ENCODE results near the gene PPP2R3A.

Gene PPP2R3A

DNA sequence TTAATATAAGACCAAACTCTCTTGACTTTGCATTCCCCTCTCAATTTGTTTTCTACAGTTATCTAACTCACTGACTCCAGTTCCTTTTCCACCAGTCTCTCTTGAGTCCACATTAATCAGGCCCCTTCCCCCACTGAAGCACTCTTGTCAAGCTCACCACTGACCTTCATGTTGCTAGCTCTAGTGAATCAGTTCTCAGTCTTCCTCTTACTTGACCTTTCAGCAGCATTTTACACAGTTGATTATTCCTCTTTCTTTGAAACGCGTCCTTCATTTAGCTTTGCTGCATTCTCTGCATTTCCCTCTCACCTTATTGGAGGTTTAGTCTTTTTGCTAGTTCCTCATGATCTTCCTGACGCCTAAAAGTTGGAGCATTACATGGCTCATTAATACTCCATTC, 8.3 kb downstream of the PPP2R3A start:
- DNase-seq (ENCODE audit: low read depth) = no peak

DNA sequence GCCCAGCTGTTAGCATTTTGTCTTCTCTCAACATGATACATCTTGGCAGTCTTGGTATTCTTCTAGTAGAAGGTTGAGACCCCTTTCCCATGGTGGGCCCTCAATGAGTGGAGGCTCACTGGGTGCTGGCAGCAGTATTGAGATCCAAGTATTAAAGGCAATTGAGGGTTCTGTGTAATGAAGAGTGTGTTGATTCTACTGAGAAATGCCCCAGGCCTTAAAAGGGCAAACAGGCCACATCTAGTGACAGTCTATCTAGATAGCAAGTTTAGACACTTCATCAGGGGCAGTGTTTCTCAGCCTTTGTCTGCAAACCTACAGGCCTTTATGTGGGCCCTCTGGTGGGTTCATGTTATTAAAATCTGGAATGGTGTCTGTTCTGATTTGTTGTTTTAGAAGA, 9.5 kb downstream of the PPP2R3A start:
- no peak for DNase-seq (ENCODE audit: low read depth)

- no peak for DNase-seq (ENCODE audit: low read depth)
Measured at GRCh38 chr3:135975536-135975935, 10.0 kb downstream of the PPP2R3A start.

DNA sequence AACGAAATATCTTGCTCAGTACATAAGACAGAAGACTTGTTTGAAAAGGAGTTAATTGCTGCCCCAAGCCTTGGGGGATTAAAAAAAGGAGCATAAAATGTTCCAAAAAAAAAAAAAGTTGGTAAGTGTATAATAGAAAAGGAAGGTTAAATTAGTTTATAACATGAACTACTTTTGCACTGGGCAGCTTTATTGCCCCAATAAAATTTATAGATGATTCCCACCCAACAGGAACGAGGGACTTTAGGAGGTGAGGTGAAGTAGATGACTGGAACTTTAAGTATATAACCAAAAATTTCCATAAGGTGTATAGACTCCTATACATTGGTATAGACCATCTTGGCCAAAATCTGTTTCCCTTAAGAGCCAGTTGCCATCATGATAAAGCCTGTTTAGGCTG, 14.8 kb downstream of the PPP2R3A start:
- no peak for DNase-seq (ENCODE audit: low read depth)

DNA sequence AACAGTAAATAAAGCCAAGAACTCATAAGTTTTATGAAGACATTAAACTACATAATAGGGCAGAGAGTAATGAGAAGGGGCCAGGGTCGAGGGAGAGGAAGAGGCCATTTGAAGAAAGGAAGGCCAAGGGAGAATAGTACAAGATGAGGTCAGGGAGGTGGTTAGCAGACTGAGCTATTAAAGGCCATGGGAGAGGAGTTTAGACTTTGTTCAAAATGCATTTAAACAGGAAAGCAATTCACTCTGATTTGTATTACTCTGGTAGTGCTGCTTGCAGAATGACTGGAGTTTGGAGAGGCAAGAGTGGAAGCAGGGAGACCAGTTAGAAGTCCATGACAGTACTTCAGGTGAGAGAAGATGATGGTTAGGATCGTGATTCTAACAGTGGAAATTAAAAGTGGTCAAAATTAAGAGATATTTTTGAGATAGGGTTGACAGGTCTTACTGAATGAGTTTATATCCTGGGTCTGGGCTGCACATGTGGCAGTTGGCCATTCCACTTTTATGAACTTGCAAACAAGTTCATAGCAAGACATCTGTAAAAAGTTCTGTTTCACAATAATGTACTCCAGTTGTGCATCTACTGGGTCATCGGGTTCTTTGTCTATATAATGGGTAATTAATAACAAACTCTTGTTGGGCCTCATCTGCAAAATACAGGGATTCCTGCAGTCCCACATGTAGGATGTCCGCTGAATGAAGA, 16.3 kb downstream of the PPP2R3A start:
- DNase-seq (ENCODE audit: low read depth) = no peak

DNA sequence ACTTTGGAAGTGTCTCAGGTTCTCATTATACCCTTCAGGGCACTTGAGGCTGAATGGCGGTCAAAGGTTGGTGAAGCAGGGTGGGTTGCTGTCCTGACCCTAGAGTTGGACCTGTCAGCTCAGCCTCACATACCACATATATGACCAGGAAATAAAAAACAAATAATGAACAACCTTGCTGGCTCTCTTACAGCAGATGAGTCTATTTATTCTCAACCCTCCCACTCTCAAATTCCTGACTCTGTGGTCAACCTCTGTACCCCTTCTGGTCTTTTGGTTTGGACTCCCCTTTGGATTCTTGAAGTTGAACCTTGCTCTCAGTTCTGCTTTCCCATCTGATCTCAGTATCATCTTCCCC, 16.9 kb downstream of the PPP2R3A start:
- peak; percentile 65 for DNase-seq (ENCODE audit: low read depth)

DNA sequence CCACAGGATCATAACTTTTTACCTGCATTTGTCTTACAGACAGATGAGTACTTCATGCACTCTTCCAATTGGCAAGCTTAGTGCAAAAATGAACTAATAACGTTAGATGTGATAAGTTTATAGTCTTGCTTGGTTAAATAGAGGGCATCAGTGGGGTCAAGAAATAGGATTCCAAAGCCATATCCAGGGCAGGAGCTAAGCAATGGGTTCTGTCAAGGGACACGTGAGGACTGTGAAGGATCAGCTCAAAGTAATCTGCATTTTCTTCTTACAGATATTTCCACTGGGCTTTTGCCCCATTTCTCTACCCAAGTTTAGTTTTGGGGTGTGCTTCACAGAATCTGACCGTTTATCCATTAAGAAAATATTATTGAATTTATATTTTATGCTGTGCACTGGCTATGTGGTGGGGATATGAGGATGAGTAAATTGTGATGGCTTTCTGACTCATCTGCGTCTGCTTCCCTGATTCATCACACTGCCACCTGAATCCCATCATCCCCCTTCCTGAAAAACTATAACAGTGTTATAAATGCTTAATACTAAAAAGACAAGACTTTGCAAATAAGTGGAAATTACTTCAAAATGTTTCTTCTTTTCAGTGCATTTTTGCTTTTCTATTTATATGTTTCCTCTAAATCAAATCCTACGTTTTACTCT, 17.5 kb downstream of the PPP2R3A start:
- DNase-seq (ENCODE audit: low read depth) = peak; percentile 86

DNA sequence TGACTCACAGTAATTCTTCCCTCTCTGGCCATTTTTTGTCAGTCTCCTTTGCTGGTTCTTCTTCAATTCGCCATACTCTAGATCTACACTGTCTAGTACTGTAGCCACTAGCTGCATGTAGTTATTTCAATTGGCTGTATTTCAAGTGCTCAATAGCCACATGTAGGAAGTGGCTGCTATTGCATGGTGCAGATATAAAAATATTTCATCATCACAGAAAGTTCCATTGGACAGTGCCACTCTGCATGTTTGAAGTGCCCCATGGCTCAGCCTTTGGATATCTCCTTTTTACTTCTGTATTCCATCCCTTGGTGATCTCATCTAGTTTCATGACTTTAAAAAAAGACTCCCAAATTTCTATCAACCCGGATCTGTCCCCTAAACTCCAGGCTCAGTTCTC, 22.1 kb downstream of the PPP2R3A start:
- DNase-seq (ENCODE audit: low read depth) = no peak

DNA sequence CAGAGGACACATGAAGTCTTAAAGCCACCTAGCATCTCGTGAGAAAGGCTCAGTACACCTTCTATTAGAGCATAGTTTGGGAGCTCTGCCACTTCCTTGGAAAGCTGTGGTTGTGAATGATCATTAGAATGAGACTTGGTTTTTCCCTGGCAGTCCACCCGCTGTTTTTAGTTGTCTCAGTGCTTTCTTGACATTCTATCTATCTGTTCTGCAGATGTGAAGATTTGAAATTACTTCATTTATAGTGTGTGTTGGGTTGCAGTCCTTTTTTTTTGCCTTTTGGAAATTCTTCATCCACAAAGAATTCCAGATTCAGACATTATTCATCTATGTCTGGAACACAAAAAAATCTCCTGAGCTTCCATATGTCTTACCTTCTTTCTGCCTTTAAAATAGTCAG, 23.7 kb downstream of the PPP2R3A start:
- peak; percentile 43 for DNase-seq (ENCODE audit: low read depth)

- no peak for DNase-seq (ENCODE audit: low read depth)
Measured at GRCh38 chr3:135990903-135991302, 25.4 kb downstream of the PPP2R3A start.

GRCh38 chr3:135991621-135992020, 26.1 kb downstream of the PPP2R3A start:
- peak; percentile 41 for DNase-seq (ENCODE audit: low read depth)

DNA sequence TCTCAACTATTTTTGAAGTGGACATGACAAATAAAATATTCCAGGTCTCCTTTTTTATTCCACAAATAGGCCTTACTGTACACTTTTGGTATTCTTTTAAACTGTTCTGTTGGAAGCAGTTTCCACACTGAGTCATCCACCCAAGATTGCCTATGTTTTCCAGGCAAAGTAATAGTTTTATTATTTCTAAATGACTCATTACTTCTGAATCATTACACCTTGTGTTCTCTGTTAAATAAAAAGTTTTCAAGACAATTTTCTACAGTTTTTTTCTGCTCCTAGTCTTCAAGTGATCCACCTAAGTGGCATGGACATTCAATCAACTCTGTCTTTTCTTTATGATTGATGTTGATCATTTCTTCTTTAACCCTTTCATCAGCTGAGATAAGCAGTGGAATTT, 26.5 kb downstream of the PPP2R3A start:
- peak; percentile 92 for DNase-seq (ENCODE audit: low read depth)

GRCh38 chr3:135994708-135995337, 29.3 kb downstream of the PPP2R3A start:
- DNase-seq (ENCODE audit: low read depth) = no peak

- DNase-seq (ENCODE audit: low read depth) = peak; percentile 24
Measured at GRCh38 chr3:135995766-135996165, 30.2 kb downstream of the PPP2R3A start.

DNA sequence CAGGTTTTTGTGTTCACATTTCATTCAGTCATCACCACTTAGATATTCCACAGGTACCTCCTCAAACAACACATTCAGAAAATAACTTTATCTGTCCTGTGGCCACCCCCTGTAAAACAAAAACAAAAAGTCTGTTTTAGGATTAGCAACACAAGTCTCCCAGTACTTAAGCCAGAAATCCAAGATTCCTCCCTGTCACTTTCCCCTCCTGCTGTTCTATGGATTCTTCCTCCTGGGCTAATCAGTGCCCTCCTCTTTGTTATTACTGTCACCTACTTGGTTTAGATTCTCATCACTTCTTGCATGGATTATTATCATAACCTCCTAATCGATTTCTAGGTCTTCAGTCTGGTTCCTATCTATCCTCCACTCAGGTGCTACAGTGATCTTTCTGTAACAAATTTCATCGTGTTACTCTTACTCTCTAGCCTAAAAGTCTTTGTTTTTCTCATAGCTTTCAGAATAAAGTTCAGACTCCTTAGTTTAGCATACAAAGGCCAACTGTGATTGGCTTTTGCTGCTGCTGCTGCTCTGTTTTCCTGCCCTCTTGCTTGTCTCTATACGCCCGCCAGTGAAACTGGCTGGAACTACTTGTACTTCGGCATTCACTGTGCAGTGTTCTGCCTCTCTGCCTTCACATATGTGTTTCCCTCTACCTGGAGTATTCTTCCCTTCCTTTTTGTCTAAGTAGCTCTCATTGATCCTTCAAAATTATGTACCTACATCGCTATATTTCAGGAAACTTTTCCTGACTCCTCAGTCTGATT, 32.2 kb downstream of the PPP2R3A start:
- no peak for DNase-seq (ENCODE audit: low read depth)

DNA sequence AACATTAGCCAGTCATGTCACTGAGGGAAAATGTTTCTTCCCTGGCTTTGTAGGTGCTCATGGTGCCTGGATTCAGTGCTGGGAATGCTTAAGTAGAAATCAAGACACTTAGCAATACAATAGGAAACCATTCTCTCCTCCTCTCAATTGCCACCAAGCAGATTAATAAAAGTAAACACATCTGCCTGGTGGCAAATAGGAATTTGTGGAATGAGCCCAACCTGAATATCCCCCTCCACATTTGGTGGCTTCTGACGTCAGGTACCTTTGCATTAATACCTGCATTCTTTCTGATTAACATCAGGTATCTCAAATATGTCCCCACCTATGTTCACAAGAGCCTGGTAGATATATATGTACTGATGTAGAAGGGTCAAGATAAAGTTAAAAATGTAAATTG, 42.7 kb downstream of the PPP2R3A start:
- no peak for DNase-seq (ENCODE audit: low read depth)

DNA sequence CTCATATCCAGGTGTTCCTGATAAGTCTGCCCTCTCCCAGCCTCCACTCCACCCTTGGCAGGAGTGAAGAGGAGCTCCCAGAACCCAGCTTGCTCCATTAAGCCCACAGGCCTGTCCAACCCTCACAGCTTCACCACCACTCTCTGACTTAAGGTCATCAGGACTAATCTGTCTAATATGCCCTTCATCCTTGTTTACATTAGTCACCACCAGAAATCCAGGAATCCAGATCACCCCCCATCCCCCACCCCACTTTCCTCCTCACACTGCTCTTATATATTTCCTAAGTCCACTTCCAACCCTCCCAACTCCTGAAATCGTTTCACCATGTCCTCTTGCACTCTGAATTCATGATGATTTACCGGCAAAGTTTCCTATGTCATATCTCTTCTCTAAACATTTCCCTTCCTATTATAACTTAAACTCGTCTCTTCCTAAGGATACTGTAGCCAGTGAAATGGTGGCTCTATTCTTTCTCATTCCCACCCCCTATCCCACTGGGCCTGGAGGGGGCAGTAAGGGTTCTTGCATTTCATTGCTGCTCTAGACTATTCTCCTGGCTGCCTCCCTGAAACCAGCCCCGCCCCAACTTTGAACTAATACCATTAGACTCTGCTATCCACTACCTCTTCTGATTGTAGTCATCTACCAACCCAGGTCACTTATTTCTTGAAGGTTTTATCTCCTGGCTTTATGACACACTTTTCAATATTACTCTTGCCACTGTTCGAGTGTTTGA, 43.4 kb downstream of the PPP2R3A start:
- peak; percentile 27 for DNase-seq (ENCODE audit: low read depth)

DNA sequence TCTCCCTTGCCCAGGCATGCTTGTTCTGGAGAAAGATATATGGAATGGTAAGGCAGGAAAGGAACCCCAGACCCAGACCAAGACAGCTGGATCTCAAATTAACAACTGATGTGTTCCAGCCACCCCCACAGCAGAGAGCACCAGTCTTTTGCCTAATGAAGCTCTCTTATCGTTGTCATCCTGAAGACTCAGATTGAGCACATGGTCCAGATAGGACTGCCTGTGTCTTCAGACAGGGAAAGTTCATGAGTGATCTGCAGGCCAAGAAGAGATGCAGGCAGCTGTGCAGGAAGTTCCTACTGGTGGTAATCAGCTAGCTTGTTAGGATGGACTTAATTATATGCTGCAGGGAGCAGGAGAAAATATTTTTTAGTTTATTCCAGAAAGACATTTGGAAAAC, 53.3 kb downstream of the PPP2R3A start:
- no peak for DNase-seq (ENCODE audit: low read depth)

DNA sequence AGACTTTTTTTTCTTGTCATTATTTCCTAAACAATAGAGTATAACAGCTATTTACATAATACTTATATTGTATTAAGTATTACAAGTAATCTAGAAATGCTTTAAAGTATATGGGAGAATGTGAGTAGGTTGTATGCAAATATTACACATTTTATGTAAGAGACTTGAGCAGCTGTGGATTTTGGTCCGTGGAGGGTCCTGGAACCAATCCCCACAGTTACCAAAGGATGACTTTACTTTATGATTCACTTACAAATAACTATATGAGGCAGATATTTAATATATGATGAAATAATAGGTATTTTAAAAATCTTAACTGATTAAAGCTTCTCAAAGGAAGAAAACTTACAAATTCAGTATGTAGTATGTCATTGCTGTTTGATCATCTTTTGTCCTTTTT, 56.3 kb downstream of the PPP2R3A start:
- peak; percentile 11 for DNase-seq (ENCODE audit: low read depth)

DNA sequence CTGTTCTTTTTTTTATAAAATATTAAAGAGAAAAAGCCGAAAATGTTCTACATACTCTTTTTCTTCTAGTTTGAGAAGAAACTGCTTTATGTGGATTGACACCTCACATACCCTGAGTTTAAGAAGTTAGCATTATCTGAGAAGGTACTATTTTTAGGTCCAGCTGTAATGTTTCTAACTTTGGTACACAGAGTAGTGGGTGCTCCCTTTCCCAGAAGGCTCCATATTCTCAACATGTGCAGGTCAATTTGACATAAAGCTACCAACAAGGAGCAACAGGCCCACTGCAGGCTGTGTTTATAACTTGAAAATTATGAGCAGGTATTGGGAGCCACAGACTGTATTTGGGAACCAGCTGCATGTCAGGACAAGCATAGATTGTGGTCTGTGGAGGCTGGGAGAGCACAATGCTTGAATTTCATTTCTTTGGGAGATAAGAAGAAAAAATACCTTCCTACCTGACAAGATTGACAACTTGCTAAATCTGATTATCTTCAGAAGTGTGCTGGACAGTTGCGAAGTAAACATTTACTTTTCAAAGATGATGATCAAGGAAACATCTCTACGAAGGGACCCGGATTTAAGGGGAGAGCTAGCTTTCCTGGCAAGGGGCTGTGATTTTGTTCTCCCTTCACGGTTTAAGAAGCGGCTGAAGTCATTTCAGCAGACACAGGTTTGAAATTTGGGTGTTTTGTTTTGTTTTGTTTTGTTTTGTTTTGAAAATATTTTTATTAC, 57.2 kb downstream of the PPP2R3A start:
- no peak for DNase-seq (ENCODE audit: low read depth)

- DNase-seq (ENCODE audit: low read depth) = no peak
Measured at GRCh38 chr3:136023264-136023978, 57.9 kb downstream of the PPP2R3A start.

All from ELR (cell line).